ENCODE data around the gene PCDH1. TPM values are rescaled to one million over a fixed set of nuclear protein-coding genes. Genes with fewer than 3 reads are reported as not detected.
A peak's percentile ranks its signal among the peaks of the same experiment; 100 is the strongest.
"Not testable (repeated sequence)": the region's sequence is repeated elsewhere in the genome, so short reads cannot be mapped to it uniquely, and the experiment has no call there.

PCDH1 gene
- 10.9 to 85.4 TPM (median 82.9 TPM) in 3 replicates for total RNA-seq
- long read RNA-seq, full-length matches to known transcripts: 77 of 108 reads
- long read RNA-seq, partial matches to known transcripts: 11 of 108 reads
- long read RNA-seq, other reads (novel, unspliced or antisense): 20 of 108 reads

DNA sequence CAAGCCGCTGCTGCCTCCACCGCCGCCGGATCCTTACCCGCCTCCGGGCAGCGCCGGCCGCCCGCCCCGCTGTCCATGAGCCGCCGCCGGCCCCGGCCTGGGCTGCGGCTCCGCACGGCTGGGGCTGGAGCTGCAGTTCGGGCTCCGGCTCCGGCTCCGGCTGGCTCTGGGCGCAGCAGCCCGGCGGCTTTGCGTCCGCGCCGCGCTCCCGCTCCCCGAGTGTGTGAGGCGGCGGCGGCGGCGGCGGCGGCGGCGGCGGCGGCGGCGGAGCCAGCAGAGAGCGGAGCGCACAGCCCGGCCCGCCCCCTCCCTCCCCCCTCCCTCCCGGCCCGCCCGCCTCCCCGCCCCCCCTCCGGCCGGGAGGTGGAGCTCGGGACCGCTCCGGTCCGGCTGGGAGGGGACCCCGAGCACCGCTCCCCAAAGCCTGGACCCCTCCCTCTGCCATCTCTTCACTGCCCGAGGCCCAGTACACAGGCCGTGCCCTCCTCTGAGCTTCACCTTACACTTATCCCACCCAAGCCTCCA, at the start of gene PCDH1:
Gene PCDH1, minus strand, starts transcription at position 225 of the 525 bp plus-strand sequence. Its CDS starts 148 bp downstream, at position 77.
- no peaks in the 10 kb centered on the region for H3K9me3 Mint-ChIP-seq (ENCODE audit: low read depth)
- H3K4me1 Mint-ChIP-seq (ENCODE audit: low read depth): peaks cover 53% of the 10 kb centered on the region
- H3K4me3 Mint-ChIP-seq (ENCODE audit: unreplicated experiment): peak within 1 kb of the TSS; percentile 92
- peaks cover 3% of the 10 kb centered on the region for H3K36me3 Mint-ChIP-seq (ENCODE audit: low read depth)
- no peak for DNase-seq (ENCODE audit: low spot score)
- TF ChIP-seq, protein P1, sequence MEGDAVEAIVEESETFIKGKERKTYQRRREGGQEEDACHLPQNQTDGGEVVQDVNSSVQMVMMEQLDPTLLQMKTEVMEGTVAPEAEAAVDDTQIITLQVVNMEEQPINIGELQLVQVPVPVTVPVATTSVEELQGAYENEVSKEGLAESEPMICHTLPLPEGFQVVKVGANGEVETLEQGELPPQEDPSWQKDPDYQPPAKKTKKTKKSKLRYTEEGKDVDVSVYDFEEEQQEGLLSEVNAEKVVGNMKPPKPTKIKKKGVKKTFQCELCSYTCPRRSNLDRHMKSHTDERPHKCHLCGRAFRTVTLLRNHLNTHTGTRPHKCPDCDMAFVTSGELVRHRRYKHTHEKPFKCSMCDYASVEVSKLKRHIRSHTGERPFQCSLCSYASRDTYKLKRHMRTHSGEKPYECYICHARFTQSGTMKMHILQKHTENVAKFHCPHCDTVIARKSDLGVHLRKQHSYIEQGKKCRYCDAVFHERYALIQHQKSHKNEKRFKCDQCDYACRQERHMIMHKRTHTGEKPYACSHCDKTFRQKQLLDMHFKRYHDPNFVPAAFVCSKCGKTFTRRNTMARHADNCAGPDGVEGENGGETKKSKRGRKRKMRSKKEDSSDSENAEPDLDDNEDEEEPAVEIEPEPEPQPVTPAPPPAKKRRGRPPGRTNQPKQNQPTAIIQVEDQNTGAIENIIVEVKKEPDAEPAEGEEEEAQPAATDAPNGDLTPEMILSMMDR (IDR thresholded peaks at IDR 0.05): no peak
- peaks cover 28% of the 10 kb centered on the region for H3K27me3 Mint-ChIP-seq (ENCODE audit: low read depth)
- H3K27ac Mint-ChIP-seq (ENCODE audit: unreplicated experiment): peak within 1 kb of the TSS; percentile 78

DNA sequence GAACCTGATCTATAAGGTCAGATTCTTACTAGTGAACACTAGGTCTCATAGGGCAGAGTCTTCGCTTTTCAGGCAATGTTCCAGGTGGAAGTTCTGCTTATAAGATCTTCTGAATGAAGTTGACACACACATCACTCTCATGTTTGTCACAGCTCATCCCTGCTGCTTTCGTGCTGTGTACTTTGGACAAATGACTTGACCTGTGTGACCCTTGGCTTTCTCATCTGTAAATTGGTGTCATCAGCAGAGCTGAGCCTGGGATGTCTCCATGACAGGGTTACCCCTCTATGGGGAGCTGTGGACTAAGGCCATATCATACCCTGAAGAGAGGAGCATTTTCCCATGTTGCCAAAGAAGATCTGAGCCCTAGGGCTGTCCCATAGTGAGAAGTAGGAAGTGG, 48.2 kb upstream of the PCDH1 start:
- Mint-ChIP-seq H3K27ac (ENCODE audit: unreplicated experiment) (no peak overlapping the region), H3K4me3 (ENCODE audit: unreplicated experiment) (no peak overlapping the region), H3K4me1 (ENCODE audit: low read depth) (peaks cover 21% of the 10 kb centered on the region), H3K27me3 (ENCODE audit: low read depth) (no peaks in the 10 kb centered on the region), H3K36me3 (ENCODE audit: low read depth) (peaks cover 26% of the 10 kb centered on the region), H3K9me3 (ENCODE audit: low read depth) (no peaks in the 10 kb centered on the region)
- TF ChIP-seq, protein P1 (IDR thresholded peaks at IDR 0.05): no peak
- no peak for DNase-seq (ENCODE audit: low spot score)

DNA sequence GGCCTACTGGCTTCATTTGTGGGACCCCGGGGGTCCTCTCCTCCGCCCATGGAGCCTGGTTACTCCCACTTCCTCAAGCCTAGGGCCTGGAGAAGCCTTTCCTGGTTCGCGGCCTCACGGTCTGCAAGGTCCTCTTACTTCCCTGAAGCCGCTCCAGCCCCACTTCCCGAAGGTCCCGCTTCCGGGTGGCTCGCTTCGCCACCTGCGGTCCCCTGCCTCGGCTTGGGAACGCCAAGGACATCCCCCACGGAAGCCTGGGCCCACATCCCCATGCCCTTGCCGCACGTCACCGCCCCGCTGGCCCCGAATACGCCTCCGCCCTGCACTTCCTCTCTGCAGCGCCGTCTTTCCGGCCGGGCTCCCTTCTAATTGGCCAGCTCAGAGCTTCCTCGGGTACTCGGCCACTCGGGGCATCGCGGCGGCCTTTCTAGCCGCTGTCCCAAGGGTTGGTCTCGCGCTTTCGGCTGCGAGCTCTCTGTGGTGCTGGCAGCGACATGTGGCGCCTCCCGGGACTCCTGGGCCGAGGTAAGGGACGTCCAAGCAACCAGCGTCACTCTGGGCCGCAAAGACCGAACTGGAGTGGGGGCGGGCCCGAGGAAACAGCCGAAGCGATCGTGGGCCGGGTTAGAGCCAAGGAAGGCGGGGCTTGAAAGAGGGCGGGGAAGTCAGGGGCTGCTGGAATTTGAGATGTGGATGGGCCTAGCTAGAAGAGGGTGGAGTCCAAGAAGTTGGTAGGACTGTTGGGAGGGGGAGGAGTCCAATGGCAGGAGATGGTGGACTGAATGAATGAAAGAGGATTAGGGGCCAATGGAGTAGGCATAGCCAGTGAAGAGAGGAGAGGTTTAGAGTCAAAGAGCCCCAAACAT, 45.5 kb upstream of the PCDH1 start, which contains the start of gene DELE1:
Gene DELE1, plus strand, starts transcription at position 424 of the 866 bp plus-strand sequence. Its CDS starts 71 bp downstream, at position 495.
- H3K27ac Mint-ChIP-seq (ENCODE audit: unreplicated experiment): peak within 1 kb of the TSS; percentile 97
- H3K27me3 Mint-ChIP-seq (ENCODE audit: low read depth): no peaks in the 10 kb centered on the region
- peak; percentile 98 for DNase-seq (ENCODE audit: low spot score)
- peaks cover 15% of the 10 kb centered on the region for H3K36me3 Mint-ChIP-seq (ENCODE audit: low read depth)
- no peaks in the 10 kb centered on the region for H3K9me3 Mint-ChIP-seq (ENCODE audit: low read depth)
- H3K4me3 Mint-ChIP-seq (ENCODE audit: unreplicated experiment): peak within 1 kb of the TSS; percentile 75
- TF ChIP-seq, protein P1 (IDR thresholded peaks at IDR 0.05): peak; percentile 29
- H3K4me1 Mint-ChIP-seq (ENCODE audit: low read depth): peaks cover 21% of the 10 kb centered on the region

DNA sequence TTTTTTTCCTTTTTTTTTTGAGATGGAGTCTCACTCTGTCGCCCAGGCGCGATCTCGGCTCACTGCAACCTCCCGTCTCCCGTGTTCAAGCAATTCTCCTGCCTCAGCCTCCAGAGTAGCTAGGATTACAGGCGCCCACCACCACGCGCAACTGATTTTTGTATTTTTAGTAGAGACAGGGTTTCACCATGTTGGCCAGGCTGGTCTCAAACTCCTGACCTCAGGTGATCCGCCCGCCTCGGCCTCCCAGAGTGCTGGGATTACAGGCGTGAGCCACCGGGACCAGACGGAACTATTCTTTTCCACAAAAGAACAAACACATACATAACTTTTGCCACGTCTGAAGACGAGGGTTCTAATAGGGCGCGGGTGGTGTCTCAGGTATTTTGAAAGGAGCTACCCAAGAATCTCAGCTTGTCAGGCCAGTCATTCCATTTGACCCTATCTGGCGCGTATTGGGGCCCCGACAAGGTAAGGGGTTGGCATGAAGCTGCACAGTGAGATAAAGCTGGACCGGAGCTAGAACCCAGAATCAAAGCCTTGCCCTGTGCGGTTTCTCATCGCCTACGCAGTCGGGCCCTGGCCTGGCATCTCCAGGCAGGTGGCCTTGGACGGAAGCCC, 44.7 kb upstream of the PCDH1 start:
- not testable (repeated sequence) for H3K27me3 Mint-ChIP-seq (ENCODE audit: low read depth); DNase-seq (ENCODE audit: low spot score); H3K9me3 Mint-ChIP-seq (ENCODE audit: low read depth)
- Mint-ChIP-seq H3K36me3 (ENCODE audit: low read depth) (peaks cover 13% of the 10 kb centered on the region), H3K4me3 (ENCODE audit: unreplicated experiment) (peak overlapping the region; percentile 75), H3K4me1 (ENCODE audit: low read depth) (peaks cover 21% of the 10 kb centered on the region), H3K27ac (ENCODE audit: unreplicated experiment) (peak overlapping the region; percentile 97)

DNA sequence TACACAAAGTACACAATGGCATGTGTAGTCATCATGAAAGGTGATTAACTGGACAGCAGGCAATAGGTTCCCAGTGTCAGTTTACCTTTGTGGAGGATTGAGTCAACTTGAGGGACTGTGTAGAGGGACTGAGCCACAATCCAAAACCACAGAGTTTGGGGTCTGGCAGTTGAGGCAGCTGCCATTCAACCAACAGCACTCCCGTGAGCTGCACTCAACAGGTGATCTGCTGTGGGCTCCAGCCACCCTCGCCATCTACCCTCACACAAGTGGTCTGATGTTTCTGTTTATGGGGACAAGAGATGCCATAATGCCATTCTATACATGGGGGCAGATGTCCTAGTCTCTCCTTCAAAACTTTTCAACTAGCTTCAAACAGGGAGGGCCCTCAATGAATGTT, 42.6 kb upstream of the PCDH1 start:
- TF ChIP-seq, protein P1 (IDR thresholded peaks at IDR 0.05): no peak
- Mint-ChIP-seq H3K9me3 (ENCODE audit: low read depth) (no peaks in the 10 kb centered on the region), H3K4me3 (ENCODE audit: unreplicated experiment) (no peak overlapping the region), H3K27me3 (ENCODE audit: low read depth) (peaks cover 5% of the 10 kb centered on the region), H3K36me3 (ENCODE audit: low read depth) (peaks cover 5% of the 10 kb centered on the region), H3K4me1 (ENCODE audit: low read depth) (peaks cover 21% of the 10 kb centered on the region), H3K27ac (ENCODE audit: unreplicated experiment) (no peak overlapping the region)
- no peak for DNase-seq (ENCODE audit: low spot score)
